HG03520 (cell line): ENCODE results near the gene KRTAP20-3.

ENCODE experiments used
- ATAC-seq: cut with Tn5 transposase; IDR thresholded peaks from one replicate; pipeline ENCODE4 v1.9.1; 2021; ENCODE audit warnings: mild to moderate bottlenecking, moderate library complexity; ENCODE audit not compliant: unreplicated experiment

KRTAP20-3 gene

DNA sequence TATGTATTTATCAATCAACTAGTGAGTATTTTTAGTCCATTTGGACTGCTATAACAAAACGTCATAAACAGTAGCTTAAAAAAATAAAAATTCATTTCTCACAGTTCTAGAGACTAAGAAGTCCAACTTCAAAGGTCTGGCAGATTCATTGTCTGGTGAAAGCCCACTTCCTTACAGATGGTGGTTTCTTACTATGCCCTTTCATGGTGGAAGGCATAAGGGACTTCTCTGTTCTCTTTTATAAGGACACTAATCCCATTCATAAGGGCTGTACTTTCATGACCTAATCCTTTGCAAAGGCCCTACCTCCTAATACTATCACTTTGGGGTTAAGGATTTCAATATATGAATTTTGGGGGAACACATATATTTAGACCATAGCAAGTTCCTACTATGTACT, 37.9 kb downstream of the KRTAP20-3 start:
- ATAC-seq = no peak

DNA sequence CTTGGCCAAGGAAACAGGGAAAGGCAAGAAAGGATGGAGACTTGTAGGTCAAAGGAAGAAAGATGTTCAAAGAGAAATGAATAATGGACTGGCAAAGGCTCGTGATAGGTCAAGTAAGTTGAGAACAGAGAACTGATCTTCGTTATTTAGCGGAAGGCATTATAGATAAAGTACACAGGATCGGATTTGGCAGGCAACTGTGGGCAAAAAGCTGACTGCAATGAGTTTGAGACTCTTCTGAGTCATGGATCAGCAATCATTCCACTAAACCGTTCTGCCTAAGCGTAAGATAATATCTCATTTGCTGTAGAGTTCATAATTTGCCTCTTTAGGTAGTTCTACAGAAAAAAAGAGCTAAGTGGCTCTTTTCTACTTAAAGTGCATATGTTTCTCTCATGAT, 41.8 kb downstream of the KRTAP20-3 start:
- ATAC-seq = no peak

DNA sequence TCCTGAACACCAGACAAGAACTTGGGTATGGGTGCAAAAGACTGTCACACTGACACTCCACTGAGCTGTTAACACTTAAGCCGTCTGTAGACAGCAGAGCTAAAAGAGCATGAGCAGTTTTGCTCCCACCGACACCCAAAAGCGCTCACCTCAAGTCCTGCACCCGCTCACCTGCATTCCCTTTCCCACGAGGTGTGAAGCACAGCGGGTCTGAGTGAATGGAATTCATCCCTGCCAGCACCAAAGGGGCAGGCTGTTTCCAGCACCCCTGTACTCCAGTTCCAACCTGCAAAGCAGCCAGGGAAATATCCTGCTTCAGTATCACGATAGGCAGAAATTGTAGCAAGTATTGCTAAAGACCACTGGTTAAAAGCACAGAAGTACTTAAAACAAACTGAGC, 47.2 kb downstream of the KRTAP20-3 start:
- no peak for ATAC-seq
